Mucosa of stomach (tissue), 1 donor: ENCODE results near the gene TTN.

Experiments
- H3K27me3 ChIP-seq: one replicate; pipeline ENCODE4 v1.7.0; 2013; ENCODE audit warnings: mild to moderate bottlenecking, low read length; ENCODE audit not compliant: control insufficient read depth, insufficient read depth
- H3K36me3 ChIP-seq: one replicate; pipeline ENCODE4 v1.7.0; 2013; ENCODE audit warnings: low read length; ENCODE audit not compliant: control insufficient read depth, insufficient read depth
- H3K4me1 ChIP-seq: one replicate; pipeline ENCODE4 v1.7.0; 2013; ENCODE audit warnings: mild to moderate bottlenecking, low read length; ENCODE audit not compliant: control insufficient read depth, insufficient read depth
- H3K4me3 ChIP-seq: one replicate; pipeline ENCODE4 v1.7.0; 2013; ENCODE audit warnings: low read length
- H3K9ac ChIP-seq: one replicate; pipeline ENCODE4 v1.7.0; 2013; ENCODE audit warnings: mild to moderate bottlenecking, low read length, moderate library complexity
- H3K9me3 ChIP-seq: one replicate; pipeline ENCODE4 v1.7.0; 2013; ENCODE audit warnings: mild to moderate bottlenecking, low read length, moderate library complexity; ENCODE audit not compliant: control insufficient read depth
- donor health status: Pancreatic carcinoma.

TTN gene

GRCh38 chr2:178502751-178503150, 304.5 kb downstream of the TTN start:
- Histone ChIP-seq H3K9ac (no peak overlapping the region), H3K36me3 (peaks cover 8% of the 10 kb centered on the region), H3K9me3 (no peaks in the 10 kb centered on the region), H3K4me3 (no peak overlapping the region), H3K27me3 (no peaks in the 10 kb centered on the region), H3K4me1 (no peaks in the 10 kb centered on the region)

- H3K27me3 ChIP-seq = no peaks in the 10 kb centered on the region
- no peak overlapping the region for H3K4me3 ChIP-seq
- H3K4me1 ChIP-seq = no peaks in the 10 kb centered on the region
- H3K9ac ChIP-seq = no peak overlapping the region
- peaks cover 14% of the 10 kb centered on the region for H3K36me3 ChIP-seq
- no peaks in the 10 kb centered on the region for H3K9me3 ChIP-seq
Measured at GRCh38 chr2:178499640-178500039, 307.6 kb downstream of the TTN start.

- Histone ChIP-seq H3K9ac (no peak overlapping the region), H3K4me3 (no peak overlapping the region), H3K36me3 (peaks cover 23% of the 10 kb centered on the region), H3K4me1 (no peaks in the 10 kb centered on the region), H3K27me3 (no peaks in the 10 kb centered on the region), H3K9me3 (no peaks in the 10 kb centered on the region)
Measured at GRCh38 chr2:178498137-178498536, 309.1 kb downstream of the TTN start.

- Histone ChIP-seq H3K9me3 (no peaks in the 10 kb centered on the region), H3K36me3 (peaks cover 16% of the 10 kb centered on the region), H3K4me1 (no peaks in the 10 kb centered on the region), H3K9ac (peak overlapping the region; percentile 16), H3K27me3 (no peaks in the 10 kb centered on the region), H3K4me3 (no peak overlapping the region)
Measured at GRCh38 chr2:178496049-178496448, 311.2 kb downstream of the TTN start.

GRCh38 chr2:178491612-178492011, 315.6 kb downstream of the TTN start:
- H3K36me3 ChIP-seq = peaks cover 15% of the 10 kb centered on the region
- no peaks in the 10 kb centered on the region for H3K27me3 ChIP-seq
- H3K4me1 ChIP-seq = no peaks in the 10 kb centered on the region
- H3K9ac ChIP-seq = no peak overlapping the region
- no peaks in the 10 kb centered on the region for H3K9me3 ChIP-seq
- no peak overlapping the region for H3K4me3 ChIP-seq

GRCh38 chr2:178485356-178485755, 321.9 kb downstream of the TTN start:
- no peak overlapping the region for H3K9ac ChIP-seq
- H3K27me3 ChIP-seq = no peaks in the 10 kb centered on the region
- H3K4me1 ChIP-seq = peaks cover 38% of the 10 kb centered on the region
- no peaks in the 10 kb centered on the region for H3K9me3 ChIP-seq
- no peaks in the 10 kb centered on the region for H3K36me3 ChIP-seq
- H3K4me3 ChIP-seq = no peak overlapping the region

GRCh38 chr2:178484245-178485041, 322.8 kb downstream of the TTN start:
- Histone ChIP-seq H3K4me3 (no peak overlapping the region), H3K9ac (no peak overlapping the region), H3K36me3 (no peaks in the 10 kb centered on the region), H3K27me3 (no peaks in the 10 kb centered on the region), H3K9me3 (no peaks in the 10 kb centered on the region), H3K4me1 (peaks cover 44% of the 10 kb centered on the region)

GRCh38 chr2:178482437-178482836, 324.8 kb downstream of the TTN start:
- Histone ChIP-seq H3K27me3 (no peaks in the 10 kb centered on the region), H3K36me3 (no peaks in the 10 kb centered on the region), H3K9ac (no peak overlapping the region), H3K4me1 (peaks cover 48% of the 10 kb centered on the region), H3K4me3 (no peak overlapping the region), H3K9me3 (no peaks in the 10 kb centered on the region)

GRCh38 chr2:178480227-178481181, 326.7 kb downstream of the TTN start, which contains the start of gene PLEKHA3:
Gene PLEKHA3, plus strand, starts transcription at chr2:178480457. Its CDS starts 413 bp downstream, at chr2:178480870.
- H3K4me1 ChIP-seq = peaks cover 48% of the 10 kb centered on the region
- H3K27me3 ChIP-seq = no peaks in the 10 kb centered on the region
- H3K4me3 ChIP-seq = peak within 1 kb of the TSS; percentile 60
- no peaks in the 10 kb centered on the region for H3K36me3 ChIP-seq
- H3K9ac ChIP-seq = peak within 1 kb of the TSS; percentile 84
- H3K9me3 ChIP-seq = no peaks in the 10 kb centered on the region

GRCh38 chr2:178479758-178480226, 327.4 kb downstream of the TTN start:
- Histone ChIP-seq H3K9ac (peak overlapping the region; percentile 83), H3K4me3 (peak overlapping the region; percentile 60), H3K4me1 (peaks cover 43% of the 10 kb centered on the region), H3K9me3 (no peaks in the 10 kb centered on the region), H3K27me3 (no peaks in the 10 kb centered on the region), H3K36me3 (no peaks in the 10 kb centered on the region)

- Histone ChIP-seq H3K4me3 (peak overlapping the region; percentile 90), H3K4me1 (peaks cover 37% of the 10 kb centered on the region), H3K27me3 (no peaks in the 10 kb centered on the region), H3K36me3 (no peaks in the 10 kb centered on the region), H3K9me3 (no peaks in the 10 kb centered on the region), H3K9ac (peak overlapping the region; percentile 84)
Measured at GRCh38 chr2:178479275-178479616, 328.0 kb downstream of the TTN start.
